Measurements from ENCODE around the gene TMEM221. TPM values are rescaled to one million over a fixed set of nuclear protein-coding genes. Genes with fewer than 3 reads are reported as not detected.
A peak's percentile ranks its signal among the peaks of the same experiment; 100 is the strongest.

The TMEM221 gene
- total RNA-seq, 4 donors from 2014 or later, result 2.2 to 16.5 (median 3.9) TPM; not detected in 1

GRCh38 chr19:17393002-17393401 is 55.5 kb downstream of the TMEM221 start:
- H3K27me3 ChIP-seq, result no peaks in the 10 kb centered on the region
- H3K36me3 ChIP-seq, result no peaks in the 10 kb centered on the region
- no peak for TF ChIP-seq POLR2A (IDR thresholded peaks at IDR 0.05)
- TF ChIP-seq CTCF (IDR thresholded peaks at IDR 0.05), result no peak

GRCh38 chr19:17391371-17392151 is 56.9 kb downstream of the TMEM221 start:
- Histone ChIP-seq H3K36me3 (no peaks in the 10 kb centered on the region), H3K27me3 (no peaks in the 10 kb centered on the region), H3K4me3 (peak overlapping the region in 1 of 2 donors; percentile 46), H3K9me3 (no peaks in the 10 kb centered on the region), H3K27ac (no peak overlapping the region), H3K4me1 (no peaks in the 10 kb centered on the region)
- intact Hi-C loops (cut with DNase I; ENCODE audit: low total_unique reads), result no loop called here
- DNase-seq, result no peak
- TF ChIP-seq POLR2A (IDR thresholded peaks at IDR 0.05), result no peak
- TF ChIP-seq CTCF (IDR thresholded peaks at IDR 0.05), result no peak

More at GRCh38 chr19:17393002-17393401, 55.5 kb downstream of the TMEM221 start:
- H3K4me1 ChIP-seq, result no peaks in the 10 kb centered on the region
- intact Hi-C loops (cut with DNase I; ENCODE audit: low total_unique reads), result no loop called here
- no peak for DNase-seq
- H3K4me3 ChIP-seq, result no peak overlapping the region
- H3K9me3 ChIP-seq, result no peaks in the 10 kb centered on the region
- H3K27ac ChIP-seq, result no peak overlapping the region

GRCh38 chr19:17390665-17391370 is 57.6 kb downstream of the TMEM221 start:
- DNase-seq, result peak; percentile 89 to 90
- no peaks in the 10 kb centered on the region for H3K9me3 ChIP-seq
- intact Hi-C loops (cut with DNase I; ENCODE audit: low total_unique reads), result no loop called here

GRCh38 chr19:17389957-17390664 is 58.4 kb downstream of the TMEM221 start:
- intact Hi-C loops (cut with DNase I; ENCODE audit: low total_unique reads), result loop anchor here (5.0 kb wide), 1 partner anchor 48 kb away; no protein-coding TSS in a partner anchor
- H3K9me3 ChIP-seq, result no peaks in the 10 kb centered on the region
- DNase-seq, result no peak
- H3K27me3 ChIP-seq, result no peaks in the 10 kb centered on the region
- H3K4me3 ChIP-seq, result peak overlapping the region; percentile 38 to 46
- no peak for TF ChIP-seq CTCF (IDR thresholded peaks at IDR 0.05)
- TF ChIP-seq POLR2A (IDR thresholded peaks at IDR 0.05), result no peak
- peak overlapping the region; percentile 31 for H3K27ac ChIP-seq
- no peaks in the 10 kb centered on the region for H3K4me1 ChIP-seq
- H3K36me3 ChIP-seq, result no peaks in the 10 kb centered on the region

More at GRCh38 chr19:17390665-17391370, 57.6 kb downstream of the TMEM221 start:
- H3K27me3 ChIP-seq, result no peaks in the 10 kb centered on the region
- H3K27ac ChIP-seq, result peak overlapping the region; percentile 31
- no peaks in the 10 kb centered on the region for H3K36me3 ChIP-seq
- peak overlapping the region; percentile 38 to 46 for H3K4me3 ChIP-seq
- TF ChIP-seq POLR2A (IDR thresholded peaks at IDR 0.05), result peak; percentile 17 to 35
- TF ChIP-seq CTCF (IDR thresholded peaks at IDR 0.05), result peak; percentile 53 to 96 (median 90)
- no peaks in the 10 kb centered on the region for H3K4me1 ChIP-seq

All from uterus (tissue), 4 donors.